HG03460 (cell line): ENCODE results near the gene NDUFS6.
"Not testable (repeated sequence)": the region's sequence is repeated elsewhere in the genome, so short reads cannot be mapped to it uniquely, and the experiment has no call there.

Experiments
- ATAC-seq: cut with Tn5 transposase; IDR thresholded peaks from one replicate; pipeline ENCODE4 v1.9.1; 2021; ENCODE audit not compliant: unreplicated experiment

The NDUFS6 gene

DNA sequence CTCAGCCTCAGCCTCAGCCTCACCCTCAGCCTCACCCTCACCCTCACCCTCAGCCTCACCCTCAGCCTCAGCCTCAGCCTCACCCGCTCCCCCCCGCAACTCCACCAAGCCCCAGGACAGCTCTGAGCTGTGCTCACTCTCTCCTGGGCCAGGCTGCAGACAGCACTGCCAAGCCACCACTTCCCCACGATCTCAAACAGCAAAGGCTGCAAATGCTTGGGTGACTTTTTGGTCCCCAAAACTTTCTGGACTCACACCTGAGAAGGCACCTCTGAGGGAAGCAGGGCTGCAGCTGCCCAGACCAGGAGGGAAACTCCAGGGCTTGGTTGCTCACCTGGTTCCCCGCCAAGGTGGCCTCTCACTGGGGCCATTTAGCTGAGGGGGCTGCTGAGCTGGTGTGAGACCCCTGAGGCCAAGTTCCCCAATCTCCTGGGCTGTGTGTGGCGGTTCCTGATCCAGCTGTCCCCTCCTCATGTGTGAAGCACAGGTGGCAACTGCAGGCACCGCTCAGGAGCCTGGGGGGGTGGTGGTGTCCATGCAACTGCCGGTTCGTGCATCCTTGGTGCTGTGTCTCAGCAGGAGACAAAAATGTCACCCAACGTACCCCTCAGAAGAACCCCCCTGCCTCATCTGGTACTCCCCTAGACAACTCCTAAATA is 19.4 kb upstream of the NDUFS6 start:
- ATAC-seq: no peak

DNA sequence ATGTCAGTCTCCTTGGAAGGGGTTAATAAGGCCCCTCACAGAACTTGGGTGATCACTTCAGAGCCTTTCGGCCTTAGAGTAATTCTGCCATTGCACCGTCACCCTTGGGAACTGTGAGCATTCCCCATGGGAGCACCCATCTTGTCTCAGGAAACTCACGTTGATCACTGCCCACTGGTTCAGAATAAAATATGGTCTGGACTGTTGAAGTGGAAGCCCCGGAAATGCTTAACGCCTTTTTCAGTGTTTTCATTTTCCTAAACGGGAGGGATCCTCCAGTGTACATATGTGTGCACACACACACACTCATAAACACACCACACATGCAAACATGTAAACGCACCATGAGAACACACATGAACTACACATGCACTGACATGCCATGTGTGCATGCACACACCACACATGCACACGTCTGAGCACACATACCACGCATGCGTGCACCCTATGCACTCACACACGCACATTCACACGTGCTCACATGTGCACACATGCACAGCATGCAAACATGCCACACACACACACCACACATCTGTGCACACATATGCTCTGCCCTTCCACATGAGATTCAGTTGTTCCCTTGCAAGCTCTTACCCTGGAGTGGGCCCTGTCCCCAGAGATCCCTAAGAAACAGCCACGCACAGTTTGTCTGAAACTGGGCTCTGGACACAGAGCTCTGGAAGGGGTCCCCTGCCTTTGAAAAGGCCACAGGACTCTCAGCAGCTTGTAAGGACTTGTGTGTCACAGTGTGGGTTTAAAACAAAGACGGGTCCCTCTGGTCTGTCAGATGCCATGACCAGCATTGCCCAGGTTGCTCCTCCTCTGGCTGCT is 18.6 kb upstream of the NDUFS6 start:
- no peak for ATAC-seq

- peak; percentile 78 for ATAC-seq
Observed at GRCh38 chr5:1783216-1783554, 18.0 kb upstream of the NDUFS6 start.

GRCh38 chr5:1784197-1785050 is 16.8 kb upstream of the NDUFS6 start:
- no peak for ATAC-seq

- no peak for ATAC-seq
Observed at GRCh38 chr5:1785062-1785461, 16.1 kb upstream of the NDUFS6 start.

DNA sequence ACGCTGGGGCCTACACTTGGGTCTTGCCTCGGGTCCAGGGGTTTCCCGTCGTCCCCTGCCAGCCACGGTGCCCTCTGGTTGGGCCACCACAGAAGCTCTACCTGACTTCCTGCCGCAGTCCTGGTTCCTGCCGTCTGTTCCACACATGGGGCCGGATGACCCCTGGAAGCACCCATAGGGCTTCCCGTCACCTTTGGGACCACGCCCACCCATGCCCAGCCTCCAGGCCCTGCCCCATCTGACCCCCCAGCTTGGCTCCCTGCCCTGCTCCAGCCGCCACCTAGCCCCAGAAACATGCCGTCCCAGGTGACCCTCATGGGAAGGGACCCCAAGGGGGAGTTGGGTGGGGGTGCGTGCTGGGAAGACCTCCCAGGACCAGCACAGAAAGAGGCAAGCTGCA is 15.2 kb upstream of the NDUFS6 start:
- ATAC-seq: no peak

DNA sequence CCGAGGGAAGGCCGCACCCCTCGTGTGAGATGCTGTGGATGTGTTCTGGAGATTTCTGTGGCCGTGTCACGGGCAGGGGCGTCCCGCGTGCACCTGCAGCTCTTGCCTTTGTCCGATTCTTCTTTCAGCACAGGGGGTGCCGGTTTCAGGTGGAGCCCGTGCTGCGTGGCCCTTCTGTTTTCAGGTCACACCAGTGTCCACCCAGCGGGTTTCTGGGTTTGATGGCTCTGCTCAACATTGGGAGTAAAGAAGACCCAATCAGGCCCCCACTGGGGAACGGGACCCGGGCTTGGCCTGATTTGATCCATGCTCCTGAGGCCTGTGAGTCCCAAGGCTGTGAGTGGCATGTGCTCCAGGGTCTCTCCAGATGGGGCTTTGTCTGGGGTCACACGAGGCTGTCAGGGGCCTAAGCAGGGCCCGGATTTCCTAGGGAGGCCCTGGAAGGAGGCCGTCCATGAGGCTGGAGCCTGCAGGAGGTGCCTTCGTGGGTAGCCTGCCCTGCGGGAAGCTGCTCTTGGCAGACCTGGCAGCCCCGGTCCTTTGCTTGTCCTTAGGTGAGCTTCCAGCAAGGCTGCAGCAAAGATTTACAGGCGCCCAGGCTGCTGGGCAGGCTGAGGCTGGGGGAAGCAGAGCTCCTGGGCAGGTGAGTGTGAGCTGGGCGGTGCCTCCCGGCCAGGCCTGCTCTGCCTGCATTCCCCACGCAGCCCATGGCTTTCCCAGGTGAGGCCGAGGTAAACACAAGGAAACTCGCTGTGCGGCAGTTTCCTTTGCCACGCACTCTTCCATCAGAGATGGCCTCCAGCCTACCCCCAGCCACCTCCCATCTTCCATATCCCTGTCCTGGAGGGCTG is 14.4 kb upstream of the NDUFS6 start:
- no peak for ATAC-seq

DNA sequence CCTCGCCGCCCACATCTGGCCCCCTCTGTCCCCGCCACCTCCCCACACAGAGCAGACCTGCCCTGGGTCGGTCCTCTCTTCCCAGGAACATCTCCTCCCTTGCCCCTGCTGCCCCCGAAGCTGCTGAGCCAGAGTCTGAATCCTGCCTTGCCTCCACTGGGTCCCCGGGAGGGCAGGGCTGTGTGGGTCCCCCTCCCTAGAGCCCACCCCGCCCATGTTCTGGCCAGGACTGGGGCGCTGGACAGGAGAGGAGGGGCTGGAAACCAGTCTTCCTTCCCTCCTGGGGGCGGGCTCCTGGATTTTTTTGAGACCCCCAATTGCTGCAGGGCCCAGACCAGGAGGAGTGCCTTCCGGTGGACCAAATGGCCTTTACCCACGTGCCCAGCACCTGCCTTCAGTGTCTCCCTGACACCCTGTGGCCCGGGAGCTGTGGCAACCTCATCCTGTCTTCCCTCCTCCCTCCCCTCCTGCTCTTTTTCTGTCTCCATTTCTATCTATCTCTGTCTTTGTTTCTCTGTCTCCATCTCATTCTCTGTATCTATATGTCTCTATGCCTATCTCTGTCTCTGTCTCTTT is 13.6 kb upstream of the NDUFS6 start:
- ATAC-seq: no peak

- ATAC-seq: no peak
Observed at GRCh38 chr5:1788200-1788599, 13.0 kb upstream of the NDUFS6 start.

GRCh38 chr5:1788828-1789227 is 12.4 kb upstream of the NDUFS6 start:
- ATAC-seq: no peak

- ATAC-seq: not testable (repeated sequence)
Observed at GRCh38 chr5:1789438-1789833, 11.8 kb upstream of the NDUFS6 start.

- no peak for ATAC-seq
Observed at GRCh38 chr5:1789834-1790471, 11.3 kb upstream of the NDUFS6 start.

DNA sequence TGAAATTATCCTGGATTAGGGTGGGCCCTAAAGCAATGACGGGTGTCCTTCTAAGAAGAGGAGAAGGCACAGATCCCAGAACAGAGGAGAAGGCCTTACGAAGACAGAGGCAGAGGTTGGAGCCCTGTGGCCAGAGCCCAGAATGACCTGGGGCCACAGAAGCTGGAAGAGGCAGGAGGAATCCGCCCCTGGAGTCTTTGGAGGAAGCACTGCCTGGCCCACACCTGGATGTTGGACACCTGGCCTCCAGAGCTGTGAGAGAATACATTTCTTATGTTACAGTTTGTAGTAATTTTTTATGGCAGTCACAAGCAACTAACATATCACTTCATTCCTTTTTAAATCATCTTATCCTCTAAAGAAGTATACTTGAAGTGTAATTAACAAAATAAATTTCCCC is 10.0 kb upstream of the NDUFS6 start:
- ATAC-seq: no peak

DNA sequence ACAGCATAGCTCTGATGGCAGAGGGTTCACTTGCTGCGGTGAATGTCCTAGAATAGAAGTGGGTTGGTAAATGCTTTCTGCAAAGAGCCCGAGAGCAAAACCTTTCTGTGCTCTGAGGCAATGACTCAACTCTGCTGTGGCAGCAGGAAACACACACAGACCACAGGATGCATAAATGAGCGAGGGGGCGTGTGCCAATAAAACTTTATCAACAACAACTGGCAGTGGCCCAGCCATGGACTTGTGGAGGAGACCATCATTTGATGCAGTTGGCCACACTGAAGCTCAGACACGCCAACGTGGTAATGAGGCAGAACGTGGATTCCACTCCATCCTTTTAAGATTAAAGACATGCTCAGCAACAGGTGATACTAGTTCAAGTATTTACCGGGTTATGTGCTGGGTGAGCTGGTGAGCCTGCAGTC is 8.4 kb upstream of the NDUFS6 start:
- peak; percentile 95 for ATAC-seq

- ATAC-seq: no peak
Observed at GRCh38 chr5:1793301-1793740, 7.9 kb upstream of the NDUFS6 start.

DNA sequence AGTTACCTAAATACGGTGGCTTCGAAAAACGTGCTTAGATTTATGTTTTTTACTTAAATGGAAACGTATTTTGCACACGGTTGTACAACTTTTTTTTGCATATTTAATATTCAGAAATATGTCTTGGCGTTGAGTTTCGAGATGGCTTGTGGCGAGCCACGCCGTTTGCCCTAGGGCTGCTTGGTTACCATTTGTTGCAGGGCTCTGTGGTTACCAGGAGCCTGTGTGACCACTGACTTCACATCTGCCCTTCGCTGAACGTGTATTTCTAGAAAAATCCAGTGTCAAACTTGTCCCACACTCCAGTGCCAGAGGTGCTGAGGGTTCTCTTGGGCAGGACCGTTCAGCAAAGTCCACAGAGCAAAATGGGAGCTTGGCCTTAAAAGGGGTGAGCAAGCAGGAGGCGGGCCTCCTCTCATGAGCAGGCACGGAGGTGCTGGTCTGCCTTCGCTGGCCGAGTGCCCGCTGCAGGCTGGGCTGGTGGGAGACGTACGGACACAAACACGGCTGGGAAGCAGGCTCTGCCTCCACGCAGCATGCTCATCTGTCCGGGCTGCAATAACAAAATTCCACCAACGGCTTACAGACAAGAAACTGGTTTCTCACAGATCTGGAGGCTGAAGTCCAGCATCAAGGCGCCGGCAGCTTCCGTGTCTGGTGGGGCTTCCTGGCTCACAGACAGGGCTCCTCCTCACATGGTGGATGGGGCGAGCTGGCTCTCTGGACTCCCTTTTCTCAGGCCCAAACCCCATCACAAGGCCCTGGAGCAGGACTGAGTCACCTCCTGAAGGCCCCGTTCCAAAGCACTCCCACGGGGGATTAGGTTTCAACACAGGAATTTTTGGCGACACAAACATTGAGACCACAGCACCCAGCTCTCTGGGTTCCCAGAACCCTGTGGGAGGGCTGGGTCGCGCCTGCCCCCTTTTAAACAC is 7.0 kb upstream of the NDUFS6 start:
- no peak for ATAC-seq

DNA sequence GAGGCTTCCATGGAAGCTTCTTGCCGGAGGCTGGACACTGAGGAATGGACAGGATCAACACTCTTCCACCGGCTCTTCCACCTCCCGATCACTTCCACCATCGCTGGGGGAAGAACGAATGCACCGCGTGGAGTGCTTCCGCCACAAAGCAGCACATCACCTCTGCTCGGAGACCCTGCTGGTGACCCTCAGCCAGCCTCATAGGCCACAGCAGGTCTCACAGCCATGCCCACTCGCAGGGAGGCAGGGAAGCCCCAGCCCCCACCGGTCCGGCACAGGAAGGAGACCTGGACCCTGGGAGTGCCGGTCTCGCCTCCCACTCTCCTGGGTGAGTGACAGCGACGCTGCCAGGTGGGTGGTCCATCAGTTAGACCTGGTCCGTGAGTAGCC is 6.3 kb upstream of the NDUFS6 start:
- ATAC-seq: no peak

- ATAC-seq: no peak
Observed at GRCh38 chr5:1795506-1795905, 5.7 kb upstream of the NDUFS6 start.

DNA sequence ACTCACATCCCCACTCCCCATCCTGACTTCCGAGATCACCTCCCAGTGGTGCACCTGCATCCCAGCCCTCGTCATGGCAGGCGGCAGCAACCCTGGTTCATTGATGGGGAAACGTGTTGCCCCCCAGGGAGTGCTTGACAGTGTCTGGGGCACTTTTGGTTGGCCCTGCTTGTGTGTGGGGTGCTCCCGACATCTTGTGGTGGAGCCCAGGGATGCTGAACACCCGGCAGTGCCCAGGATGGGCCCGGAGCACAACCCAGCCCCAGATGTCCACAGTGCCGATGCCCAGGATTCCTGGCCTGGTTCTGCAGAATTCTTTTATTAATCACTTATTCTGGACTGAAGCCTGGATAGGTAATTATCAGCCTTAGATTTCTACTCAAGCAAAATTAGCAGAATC is 5.3 kb upstream of the NDUFS6 start:
- ATAC-seq: no peak
